ENCODE results near the gene TLR9. TPM values are rescaled to one million over a fixed set of nuclear protein-coding genes. Genes with fewer than 3 reads are reported as not detected.

The TLR9 gene
- total RNA-seq, 1 donor from 2014 or later = not detected

- DNase-seq (ENCODE audit: low spot score in 2 of 2) = no peak
- no peak for FAIRE-seq
Measured at GRCh38 chr3:52233108-52233591, 7.7 kb upstream of the TLR9 start.

GRCh38 chr3:52232279-52233107, 7.0 kb upstream of the TLR9 start:
- FAIRE-seq = no peak
- no peak for DNase-seq (ENCODE audit: low spot score in 2 of 2)

GRCh38 chr3:52231502-52232278, 6.2 kb upstream of the TLR9 start:
- FAIRE-seq = no peak
- no peak for DNase-seq (ENCODE audit: low spot score in 2 of 2)

GRCh38 chr3:52230889-52231499, 5.5 kb upstream of the TLR9 start:
- no peak for DNase-seq (ENCODE audit: low spot score in 2 of 2)
- no peak for FAIRE-seq

- DNase-seq (ENCODE audit: low spot score in 2 of 2) = no peak
- FAIRE-seq = no peak
Measured at GRCh38 chr3:52230461-52230860, 5.0 kb upstream of the TLR9 start.

- FAIRE-seq (no peak), DNase-seq (ENCODE audit: low spot score in 2 of 2) (no peak)
Measured at GRCh38 chr3:52229656-52230055, 4.2 kb upstream of the TLR9 start.

GRCh38 chr3:52228751-52229291, 3.4 kb upstream of the TLR9 start:
- FAIRE-seq = no peak
- no peak for DNase-seq (ENCODE audit: low spot score in 2 of 2)

- no peak for DNase-seq (ENCODE audit: low spot score in 2 of 2)
- FAIRE-seq = no peak
Measured at GRCh38 chr3:52228266-52228665, 2.8 kb upstream of the TLR9 start.

GRCh38 chr3:52227766-52228165, 2.3 kb upstream of the TLR9 start:
- FAIRE-seq (no peak), DNase-seq (ENCODE audit: low spot score in 2 of 2) (no peak)

- FAIRE-seq (no peak), DNase-seq (ENCODE audit: low spot score in 2 of 2) (no peak)
Measured at GRCh38 chr3:52227117-52227516, 1.7 kb upstream of the TLR9 start.

- DNase-seq (ENCODE audit: low spot score in 2 of 2) = no peak
- no peak for FAIRE-seq
Measured at GRCh38 chr3:52226229-52226817, 878 bp upstream of the TLR9 start.

GRCh38 chr3:52223449-52224408, 1.7 kb downstream of the TLR9 start:
- no peak for FAIRE-seq
- DNase-seq (ENCODE audit: low spot score in 2 of 2) = no peak

- DNase-seq (ENCODE audit: low spot score in 2 of 2) (no peak), FAIRE-seq (no peak)
Measured at GRCh38 chr3:52222319-52223221, 2.9 kb downstream of the TLR9 start.

- DNase-seq (ENCODE audit: low spot score in 2 of 2) (no peak), FAIRE-seq (no peak)
Measured at GRCh38 chr3:52221563-52222318, 3.7 kb downstream of the TLR9 start.

GRCh38 chr3:52221141-52221562, 4.3 kb downstream of the TLR9 start:
- no peak for FAIRE-seq
- no peak for DNase-seq (ENCODE audit: low spot score in 2 of 2)

- DNase-seq (ENCODE audit: low spot score in 2 of 2) = peak; percentile 75 to 89
- FAIRE-seq = no peak
Measured at GRCh38 chr3:52220380-52221026, 4.9 kb downstream of the TLR9 start.

Measured in frontal cortex (tissue), 4 donors.